Measurements from ENCODE around the gene NTN1.
"Not testable (repeated sequence)": the region's sequence is repeated elsewhere in the genome, so short reads cannot be mapped to it uniquely, and the experiment has no call there.

NTN1 gene

GRCh38 chr17:9021158-9021991 lies at the start of gene NTN1:
TSS of gene NTN1 (plus strand) at chr17:9021510. CDS start at chr17:9022374, 864 bp downstream.
- Histone ChIP-seq H3K36me3 (ENCODE audit: control insufficient read depth in 5 of 5, insufficient read depth in 5 of 5, low read length in 5 of 5) (no peaks in the 10 kb centered on the region), H3K9me3 (ENCODE audit: control insufficient read depth in 5 of 5, low read length in 5 of 5) (no peaks in the 10 kb centered on the region), H3K9ac (ENCODE audit: low read length in 5 of 5) (peak within 1 kb of the TSS in 2 of 5 donors; percentile 39 to 47), H3K4me1 (ENCODE audit: control insufficient read depth in 5 of 5, insufficient read depth in 5 of 5, low read length in 5 of 5) (peaks cover 2 to 31% (median 26%) of the 10 kb centered on the region in 5 donors), H3K27ac (ENCODE audit: low read depth, low read length) (no peak within 1 kb of the TSS), H3K4me3 (ENCODE audit: low read depth in 1 of 5, low read length in 5 of 5) (peak within 1 kb of the TSS in 4 of 5 donors; percentile 60 to 73 (median 67)), H3K27me3 (ENCODE audit: control insufficient read depth in 5 of 5, insufficient read depth in 4 of 5, low read length in 5 of 5) (peaks cover 5 to 49% (median 31%) of the 10 kb centered on the region in 5 donors)

- no peaks in the 10 kb centered on the region for H3K4me1 ChIP-seq (ENCODE audit: control insufficient read depth in 5 of 5, insufficient read depth in 5 of 5, low read length in 5 of 5)
- no peak overlapping the region for H3K9ac ChIP-seq (ENCODE audit: low read length in 5 of 5)
- H3K9me3 ChIP-seq (ENCODE audit: control insufficient read depth in 5 of 5, low read length in 5 of 5): peaks cover 0 to 3% (median 0%) of the 10 kb centered on the region in 5 donors
- H3K27me3 ChIP-seq (ENCODE audit: control insufficient read depth in 5 of 5, insufficient read depth in 4 of 5, low read length in 5 of 5): peaks cover 0 to 2% (median 0%) of the 10 kb centered on the region in 5 donors
- no peaks in the 10 kb centered on the region for H3K36me3 ChIP-seq (ENCODE audit: control insufficient read depth in 5 of 5, insufficient read depth in 5 of 5, low read length in 5 of 5)
- H3K27ac ChIP-seq (ENCODE audit: low read depth, low read length): no peak overlapping the region
- H3K4me3 ChIP-seq (ENCODE audit: low read depth in 1 of 5, low read length in 5 of 5): no peak overlapping the region
Measured at GRCh38 chr17:8975091-8975725, 46.1 kb upstream of the NTN1 start.

GRCh38 chr17:8976638-8977037 lies 44.7 kb upstream of the NTN1 start:
- no peak overlapping the region for H3K4me3 ChIP-seq (ENCODE audit: low read depth in 1 of 5, low read length in 5 of 5)
- no peak overlapping the region for H3K27ac ChIP-seq (ENCODE audit: low read depth, low read length)
- no peaks in the 10 kb centered on the region for H3K36me3 ChIP-seq (ENCODE audit: control insufficient read depth in 5 of 5, insufficient read depth in 5 of 5, low read length in 5 of 5)
- H3K9me3 ChIP-seq (ENCODE audit: control insufficient read depth in 5 of 5, low read length in 5 of 5): peaks cover 0 to 3% (median 0%) of the 10 kb centered on the region in 5 donors
- H3K9ac ChIP-seq (ENCODE audit: low read length in 5 of 5): no peak overlapping the region
- H3K4me1 ChIP-seq (ENCODE audit: control insufficient read depth in 5 of 5, insufficient read depth in 5 of 5, low read length in 5 of 5): no peaks in the 10 kb centered on the region
- H3K27me3 ChIP-seq (ENCODE audit: control insufficient read depth in 5 of 5, insufficient read depth in 4 of 5, low read length in 5 of 5): no peaks in the 10 kb centered on the region

GRCh38 chr17:8979715-8980114 lies 41.6 kb upstream of the NTN1 start:
- no peak overlapping the region for H3K9ac ChIP-seq (ENCODE audit: low read length in 5 of 5)
- no peaks in the 10 kb centered on the region for H3K27me3 ChIP-seq (ENCODE audit: control insufficient read depth in 5 of 5, insufficient read depth in 4 of 5, low read length in 5 of 5)
- H3K36me3 ChIP-seq (ENCODE audit: control insufficient read depth in 5 of 5, insufficient read depth in 5 of 5, low read length in 5 of 5): no peaks in the 10 kb centered on the region
- H3K4me1 ChIP-seq (ENCODE audit: control insufficient read depth in 5 of 5, insufficient read depth in 5 of 5, low read length in 5 of 5): no peaks in the 10 kb centered on the region
- H3K27ac ChIP-seq (ENCODE audit: low read depth, low read length): no peak overlapping the region
- H3K9me3 ChIP-seq (ENCODE audit: control insufficient read depth in 5 of 5, low read length in 5 of 5): peaks cover 0 to 3% (median 0%) of the 10 kb centered on the region in 5 donors
- H3K4me3 ChIP-seq (ENCODE audit: low read depth in 1 of 5, low read length in 5 of 5): no peak overlapping the region

GRCh38 chr17:8981443-8981842 lies 39.9 kb upstream of the NTN1 start:
- no peaks in the 10 kb centered on the region for H3K27me3 ChIP-seq (ENCODE audit: control insufficient read depth in 5 of 5, insufficient read depth in 4 of 5, low read length in 5 of 5)
- H3K4me3 ChIP-seq (ENCODE audit: low read depth in 1 of 5, low read length in 5 of 5): no peak overlapping the region
- no peak overlapping the region for H3K27ac ChIP-seq (ENCODE audit: low read depth, low read length)
- no peaks in the 10 kb centered on the region for H3K36me3 ChIP-seq (ENCODE audit: control insufficient read depth in 5 of 5, insufficient read depth in 5 of 5, low read length in 5 of 5)
- H3K9ac ChIP-seq (ENCODE audit: low read length in 5 of 5): no peak overlapping the region
- no peaks in the 10 kb centered on the region for H3K4me1 ChIP-seq (ENCODE audit: control insufficient read depth in 5 of 5, insufficient read depth in 5 of 5, low read length in 5 of 5)
- peaks cover 0 to 8% (median 7%) of the 10 kb centered on the region in 5 donors for H3K9me3 ChIP-seq (ENCODE audit: control insufficient read depth in 5 of 5, low read length in 5 of 5)

GRCh38 chr17:8984225-8984624 lies 37.1 kb upstream of the NTN1 start:
- not testable (repeated sequence) for H3K36me3 ChIP-seq (ENCODE audit: control insufficient read depth in 5 of 5, insufficient read depth in 5 of 5, low read length in 5 of 5); H3K4me1 ChIP-seq (ENCODE audit: control insufficient read depth in 5 of 5, insufficient read depth in 5 of 5, low read length in 5 of 5); H3K27ac ChIP-seq (ENCODE audit: low read depth, low read length); H3K9ac ChIP-seq (ENCODE audit: low read length in 5 of 5); H3K9me3 ChIP-seq (ENCODE audit: control insufficient read depth in 5 of 5, low read length in 5 of 5); H3K4me3 ChIP-seq (ENCODE audit: low read depth in 1 of 5, low read length in 5 of 5); H3K27me3 ChIP-seq (ENCODE audit: control insufficient read depth in 5 of 5, insufficient read depth in 4 of 5, low read length in 5 of 5)

GRCh38 chr17:8985054-8985701 lies 36.1 kb upstream of the NTN1 start:
- H3K9ac ChIP-seq (ENCODE audit: low read length in 5 of 5): no peak overlapping the region

GRCh38 chr17:8986295-8986694 lies 35.0 kb upstream of the NTN1 start:
- no peak overlapping the region for H3K9ac ChIP-seq (ENCODE audit: low read length in 5 of 5)
- H3K27ac ChIP-seq (ENCODE audit: low read depth, low read length): no peak overlapping the region

More at GRCh38 chr17:8985054-8985701, 36.1 kb upstream of the NTN1 start:
- Histone ChIP-seq H3K27ac (ENCODE audit: low read depth, low read length) (no peak overlapping the region), H3K4me1 (ENCODE audit: control insufficient read depth in 5 of 5, insufficient read depth in 5 of 5, low read length in 5 of 5) (no peaks in the 10 kb centered on the region), H3K9me3 (ENCODE audit: control insufficient read depth in 5 of 5, low read length in 5 of 5) (peaks cover 0 to 8% (median 5%) of the 10 kb centered on the region in 5 donors), H3K27me3 (ENCODE audit: control insufficient read depth in 5 of 5, insufficient read depth in 4 of 5, low read length in 5 of 5) (no peaks in the 10 kb centered on the region), H3K4me3 (ENCODE audit: low read depth in 1 of 5, low read length in 5 of 5) (no peak overlapping the region), H3K36me3 (ENCODE audit: control insufficient read depth in 5 of 5, insufficient read depth in 5 of 5, low read length in 5 of 5) (no peaks in the 10 kb centered on the region)

GRCh38 chr17:8988263-8988935 lies 32.9 kb upstream of the NTN1 start:
- H3K36me3 ChIP-seq (ENCODE audit: control insufficient read depth in 5 of 5, insufficient read depth in 5 of 5, low read length in 5 of 5); H3K27me3 ChIP-seq (ENCODE audit: control insufficient read depth in 5 of 5, insufficient read depth in 4 of 5, low read length in 5 of 5); H3K4me3 ChIP-seq (ENCODE audit: low read depth in 1 of 5, low read length in 5 of 5); H3K27ac ChIP-seq (ENCODE audit: low read depth, low read length); H3K4me1 ChIP-seq (ENCODE audit: control insufficient read depth in 5 of 5, insufficient read depth in 5 of 5, low read length in 5 of 5); H3K9me3 ChIP-seq (ENCODE audit: control insufficient read depth in 5 of 5, low read length in 5 of 5); H3K9ac ChIP-seq (ENCODE audit: low read length in 5 of 5): not testable (repeated sequence)

More at GRCh38 chr17:8986295-8986694, 35.0 kb upstream of the NTN1 start:
- Histone ChIP-seq H3K4me3 (ENCODE audit: low read depth in 1 of 5, low read length in 5 of 5) (no peak overlapping the region), H3K27me3 (ENCODE audit: control insufficient read depth in 5 of 5, insufficient read depth in 4 of 5, low read length in 5 of 5) (no peaks in the 10 kb centered on the region), H3K36me3 (ENCODE audit: control insufficient read depth in 5 of 5, insufficient read depth in 5 of 5, low read length in 5 of 5) (no peaks in the 10 kb centered on the region), H3K9me3 (ENCODE audit: control insufficient read depth in 5 of 5, low read length in 5 of 5) (peaks cover 0 to 8% (median 5%) of the 10 kb centered on the region in 5 donors), H3K4me1 (ENCODE audit: control insufficient read depth in 5 of 5, insufficient read depth in 5 of 5, low read length in 5 of 5) (no peaks in the 10 kb centered on the region)

All from subcutaneous abdominal adipose tissue (tissue), 5 donors.